Esophagus squamous epithelium (tissue), 5 donors: ENCODE data around the gene RGL1. TPM values are rescaled to one million over a fixed set of nuclear protein-coding genes. Genes with fewer than 3 reads are reported as not detected.

ENCODE experiments used
- DNase-seq: peaks from one replicate; lab custom pipeline; 2025; lab: John Stamatoyannopoulos, UW
- H3K27ac ChIP-seq, 4 donors: fragments of 200-600 bp; sonication (generic); one replicate each; pipeline ENCODE4 v1.5.1; 2016 to 2019; ENCODE audit warnings: mild to moderate bottlenecking in 1 of 4
- H3K27me3 ChIP-seq, 4 donors: fragments of 200-600 bp; sonication (generic); 1 replicate in 3 of 4; 2 replicates in 1 of 4; pipeline versions ENCODE4 v1.5.1 to v1.6.0; 2017 to 2021; ENCODE audit warnings: antibody characterized with exemption in 1 of 4
- H3K36me3 ChIP-seq, 3 donors: fragments of 200-600 bp; sonication (generic); one replicate each; pipeline ENCODE4 v1.5.1; 2016 to 2019
- H3K4me1 ChIP-seq, 3 donors: fragments of 200-600 bp; sonication (generic); one replicate each; pipeline ENCODE4 v1.5.1; 2017 to 2019
- H3K4me3 ChIP-seq, 4 donors: fragments of 200-600 bp; sonication (generic); 1 replicate in 3 of 4; 2 replicates in 1 of 4; pipeline ENCODE4 v1.5.1; 2016 to 2019; ENCODE audit warnings: mild to moderate bottlenecking in 2 of 4, moderate library complexity in 1 of 4
- H3K9me3 ChIP-seq, 3 donors: fragments of 200-600 bp; sonication (generic); one replicate each; pipeline ENCODE4 v1.5.1; 2016 to 2019
- CTCF ChIP-seq, 6 experiments: fragments of 450-650 bp in 4 of 6; fragments of 200-600 bp in 2 of 6; sonication (generic) in 2 of 6; IDR thresholded peaks; one replicate each; pipeline ENCODE4 v1.5.1; 2016 to 2019; ENCODE audit warnings: antibody characterized with exemption in 6 of 6, mild to moderate bottlenecking in 4 of 6, moderate library complexity in 4 of 6
- POLR2A ChIP-seq, 4 donors: fragments of 450-650 bp; IDR thresholded peaks; one replicate each; pipeline ENCODE4 v1.6.1; 2017; ENCODE audit warnings: antibody characterized with exemption in 4 of 4, mild to moderate bottlenecking in 4 of 4, moderate library complexity in 3 of 4
- WGBS, 2 donors: methylation state at CpG; one replicate each; pipeline ENCODE4 v1.1.5; 2018; 5-methylcytosine and 5-hydroxymethylcytosine counted together
- intact Hi-C: fragments of 100-400 bp; cut with DNase I; formaldehyde crosslinking; loops from one replicate; pipeline ENCODE4 v1.15.0; 2022
- total RNA-seq, 4 donors: library from RNA; depleted of rRNA; stranded (reverse); fragments of >200 nt; gene quantifications; one replicate each; pipeline ENCODE4 v1.1.0, GENCODE V29; 2016
- donor health status: DM: yes; HTN: yes; CAD: no.

Gene RGL1
- total RNA-seq, 4 donors from 2014 or later, result 2.3 to 16.0 (median 5.7) TPM

- 72 to 82% methylated on average over 1 of the region's 1 CpG for WGBS, 2 donors
These were observed 160.8 kb downstream of the RGL1 start for GRCh38 chr1:183965726-183966125.

DNA sequence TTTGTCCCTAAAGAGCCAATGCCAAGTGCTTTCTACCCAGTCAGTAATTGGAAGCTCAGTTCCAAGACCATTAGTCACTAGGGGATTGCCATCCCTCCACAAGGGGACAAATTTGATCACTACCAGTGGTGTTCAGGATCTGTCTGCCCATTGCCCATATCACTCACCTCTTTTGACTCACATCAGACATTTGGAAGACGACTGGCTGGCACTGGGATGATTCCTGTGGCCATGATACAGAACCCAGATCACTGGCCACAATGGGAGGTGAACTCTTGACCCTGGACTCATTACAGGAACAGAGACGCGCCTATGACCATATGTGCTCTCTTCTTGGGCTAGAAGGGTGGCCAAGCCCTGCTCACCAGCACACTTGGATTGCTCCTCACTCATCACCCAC, 161.6 kb downstream of the RGL1 start:
- no peak overlapping the region for H3K27ac ChIP-seq
- intact Hi-C loops, result no loop called here
- no peaks in the 10 kb centered on the region for H3K36me3 ChIP-seq
- no peaks in the 10 kb centered on the region for H3K27me3 ChIP-seq
- no peaks in the 10 kb centered on the region for H3K9me3 ChIP-seq
- no peaks in the 10 kb centered on the region for H3K4me1 ChIP-seq
- no peak overlapping the region for H3K4me3 ChIP-seq
- no peak for DNase-seq
- WGBS, 2 donors, result 97% methylated on average over 3 of the region's 3 CpGs; no CpG with 5 or more reads in 1 of the 2 donors
- no peak for TF ChIP-seq CTCF (IDR thresholded peaks at IDR 0.05)
- TF ChIP-seq POLR2A (IDR thresholded peaks at IDR 0.05), result no peak

More at GRCh38 chr1:183965726-183966125, 160.8 kb downstream of the RGL1 start:
- Histone ChIP-seq H3K9me3 (no peaks in the 10 kb centered on the region), H3K4me3 (no peak overlapping the region), H3K27me3 (no peaks in the 10 kb centered on the region), H3K36me3 (no peaks in the 10 kb centered on the region), H3K4me1 (no peaks in the 10 kb centered on the region), H3K27ac (no peak overlapping the region)
- DNase-seq, result no peak
- intact Hi-C loops, result no loop called here
- TF ChIP-seq POLR2A (IDR thresholded peaks at IDR 0.05), result no peak
- TF ChIP-seq CTCF (IDR thresholded peaks at IDR 0.05), result no peak

DNA sequence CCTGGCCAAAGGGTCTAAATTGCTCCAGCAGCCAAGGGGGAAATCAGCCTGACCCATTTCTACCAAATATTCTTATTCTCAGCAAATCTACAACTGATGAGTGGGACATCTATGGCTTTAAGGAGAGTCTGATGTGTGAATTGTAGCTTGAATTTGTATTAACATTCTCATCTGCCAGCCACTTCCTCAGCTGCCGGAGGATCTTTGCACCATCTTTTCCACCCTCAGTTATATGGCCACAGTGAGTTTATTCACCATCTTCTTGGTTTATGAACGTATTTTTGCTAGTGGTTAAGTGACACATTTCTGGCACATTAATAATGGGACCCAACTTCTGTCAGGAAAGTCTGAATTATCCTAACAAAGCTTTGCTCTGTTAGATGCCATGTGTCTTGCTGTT, 163.0 kb downstream of the RGL1 start:
- Histone ChIP-seq H3K4me1 (no peaks in the 10 kb centered on the region), H3K9me3 (no peaks in the 10 kb centered on the region), H3K27ac (no peak overlapping the region), H3K36me3 (no peaks in the 10 kb centered on the region), H3K4me3 (no peak overlapping the region), H3K27me3 (no peaks in the 10 kb centered on the region)
- DNase-seq, result no peak
- intact Hi-C loops, result no loop called here
- TF ChIP-seq CTCF (IDR thresholded peaks at IDR 0.05) (no peak), POLR2A (IDR thresholded peaks at IDR 0.05) (no peak)
- WGBS, 2 donors, result 68 to 83% methylated on average over 2 of the region's 2 CpGs

DNA sequence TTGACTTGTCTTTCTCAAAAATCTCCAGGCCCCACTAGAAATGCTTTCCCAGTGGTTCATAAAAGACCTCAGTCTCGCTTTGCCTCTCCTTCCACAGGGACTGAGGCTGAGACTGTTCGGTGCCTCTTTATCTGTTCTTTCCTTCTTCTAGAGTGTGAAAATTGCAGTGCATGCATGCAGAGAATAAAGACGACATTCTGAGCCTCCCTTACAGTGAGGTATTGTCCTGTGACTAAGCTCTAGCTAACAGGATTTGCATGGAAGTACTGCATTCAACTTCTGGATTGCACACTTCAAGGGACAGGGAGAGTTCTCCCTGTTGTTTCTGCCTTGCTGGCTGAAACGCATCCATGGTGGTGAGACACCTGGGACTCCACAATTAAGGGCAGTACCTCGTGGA, 163.5 kb downstream of the RGL1 start:
- no peaks in the 10 kb centered on the region for H3K27me3 ChIP-seq
- DNase-seq, result no peak
- H3K27ac ChIP-seq, result no peak overlapping the region
- TF ChIP-seq CTCF (IDR thresholded peaks at IDR 0.05) (no peak), POLR2A (IDR thresholded peaks at IDR 0.05) (no peak)
- no peaks in the 10 kb centered on the region for H3K9me3 ChIP-seq
- H3K4me1 ChIP-seq, result no peaks in the 10 kb centered on the region
- WGBS, 2 donors, result 85 to 87% methylated on average over 5 of the region's 5 CpGs
- H3K36me3 ChIP-seq, result no peaks in the 10 kb centered on the region
- no peak overlapping the region for H3K4me3 ChIP-seq
- intact Hi-C loops, result no loop called here

DNA sequence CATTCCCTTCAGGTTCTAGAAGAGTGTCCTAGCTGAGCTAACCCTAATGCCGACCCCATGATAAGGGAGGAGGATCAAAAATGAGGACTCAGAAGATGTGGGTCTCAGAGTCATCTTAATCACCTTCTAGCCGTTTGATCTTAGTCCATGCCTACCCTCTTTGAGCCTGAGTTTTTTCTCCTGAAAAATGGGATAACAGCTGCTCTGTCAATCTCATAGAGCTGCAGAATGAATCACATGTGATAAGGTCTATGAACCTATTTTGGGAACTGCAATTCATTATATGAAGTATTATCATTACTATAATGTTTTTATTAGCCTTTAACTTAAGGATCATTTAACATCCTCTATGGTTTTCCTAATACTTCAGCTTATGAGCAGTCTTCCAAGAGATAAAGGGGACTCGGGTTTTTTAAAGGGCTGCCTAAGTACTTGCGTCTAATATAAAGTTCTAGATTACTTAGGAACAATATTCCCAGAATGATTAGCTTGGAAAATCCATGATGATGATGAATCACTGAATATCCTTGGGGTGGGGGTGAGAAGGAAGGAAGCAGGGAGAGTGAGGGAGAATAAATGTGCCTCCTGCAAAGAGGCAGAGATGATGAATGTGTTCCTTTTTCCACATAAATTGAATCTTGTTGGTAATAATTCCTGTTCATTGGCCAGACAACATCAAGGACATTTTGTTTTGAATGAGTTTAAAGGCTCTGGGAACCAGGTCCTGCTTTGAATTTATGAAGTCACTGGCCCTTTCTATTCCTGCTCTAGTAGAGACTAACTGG, 165.8 kb downstream of the RGL1 start:
- Histone ChIP-seq H3K4me3 (no peak overlapping the region), H3K4me1 (no peaks in the 10 kb centered on the region), H3K36me3 (no peaks in the 10 kb centered on the region), H3K27me3 (no peaks in the 10 kb centered on the region), H3K9me3 (no peaks in the 10 kb centered on the region), H3K27ac (no peak overlapping the region)
- TF ChIP-seq CTCF (IDR thresholded peaks at IDR 0.05) (no peak), POLR2A (IDR thresholded peaks at IDR 0.05) (no peak)
- 57 to 66% methylated on average over 4 of the region's 4 CpGs for WGBS, 2 donors
- intact Hi-C loops, result no loop called here
- no peak for DNase-seq
